ENCODE results near the gene IBA57. TPM values are rescaled to one million over a fixed set of nuclear protein-coding genes. Genes with fewer than 3 reads are reported as not detected.
A peak's percentile ranks its signal among the peaks of the same experiment; 100 is the strongest.

IBA57 gene
- total and polyA plus RNA-seq, 3 donors from 2014 or later = 16.0 to 23.2 (median 21.0) TPM

- intact Hi-C loops (cut with DNase I; ENCODE audit: low total_unique reads) = no loop called here
- H3K9me3 ChIP-seq = no peaks in the 10 kb centered on the region
- no peak overlapping the region for H3K4me3 ChIP-seq
These were observed 11.5 kb downstream of the IBA57 start for GRCh38 chr1:228177183-228177475.

DNA sequence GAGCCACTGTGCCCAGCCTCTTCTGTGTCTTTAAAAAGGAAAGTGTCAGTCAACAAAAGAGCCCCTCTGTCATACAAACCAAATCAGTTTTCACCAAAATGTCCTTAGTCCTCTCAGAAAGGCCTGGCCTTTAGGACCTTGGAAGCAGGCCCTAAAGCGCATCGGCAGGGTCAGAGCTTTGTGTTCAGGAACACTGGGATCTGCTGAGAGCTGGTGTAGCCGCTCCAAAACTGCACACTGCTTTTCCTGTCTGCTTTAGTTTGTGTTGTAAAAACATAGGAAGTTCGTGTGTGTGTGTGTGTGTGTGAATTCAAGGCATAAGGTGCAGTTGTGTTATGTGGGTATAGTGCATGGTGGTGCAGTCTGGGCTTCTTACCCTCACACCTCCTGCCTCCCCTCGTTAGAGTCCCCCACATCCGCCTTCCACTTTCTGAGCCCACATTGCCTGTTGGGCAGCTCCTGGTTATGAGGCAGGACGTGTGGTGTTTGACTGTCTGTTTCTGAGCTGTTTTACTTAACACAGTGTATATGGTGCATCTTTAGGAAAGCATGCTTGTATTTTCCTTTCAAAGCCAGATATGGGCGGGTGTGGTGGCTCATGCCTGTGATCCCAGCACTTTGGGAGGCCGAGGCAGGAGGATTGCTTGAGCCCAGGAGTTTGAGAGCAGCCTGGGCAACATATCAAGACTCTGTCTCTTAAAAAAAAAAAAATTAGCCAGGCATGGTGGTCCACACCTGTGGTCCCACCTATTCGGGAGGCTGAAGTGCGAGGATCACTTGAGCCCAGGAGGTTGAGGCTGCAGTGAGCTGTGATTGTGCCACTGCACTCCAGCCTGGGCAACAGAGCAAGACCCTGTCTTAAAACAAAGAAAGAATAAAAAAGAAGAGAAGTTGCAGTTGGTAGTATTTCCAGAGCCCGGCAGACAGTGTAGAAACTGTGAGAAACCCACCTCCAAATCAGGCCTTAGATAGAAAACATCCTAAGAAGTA, 12.4 kb downstream of the IBA57 start:
- 66 to 78% methylated on average over 12 of the region's 12 CpGs for WGBS, 2 donors
- Histone ChIP-seq H3K4me1 (peaks cover 21% of the 10 kb centered on the region), H3K36me3 (ENCODE audit: low read depth, missing control alignments) (no peaks in the 10 kb centered on the region), H3K4me3 (no peak overlapping the region), H3K27me3 (no peaks in the 10 kb centered on the region), H3K9me3 (no peaks in the 10 kb centered on the region), H3K27ac (peak overlapping the region; percentile 2 to 69)
- no peak for DNase-seq
- TF ChIP-seq, protein P1, sequence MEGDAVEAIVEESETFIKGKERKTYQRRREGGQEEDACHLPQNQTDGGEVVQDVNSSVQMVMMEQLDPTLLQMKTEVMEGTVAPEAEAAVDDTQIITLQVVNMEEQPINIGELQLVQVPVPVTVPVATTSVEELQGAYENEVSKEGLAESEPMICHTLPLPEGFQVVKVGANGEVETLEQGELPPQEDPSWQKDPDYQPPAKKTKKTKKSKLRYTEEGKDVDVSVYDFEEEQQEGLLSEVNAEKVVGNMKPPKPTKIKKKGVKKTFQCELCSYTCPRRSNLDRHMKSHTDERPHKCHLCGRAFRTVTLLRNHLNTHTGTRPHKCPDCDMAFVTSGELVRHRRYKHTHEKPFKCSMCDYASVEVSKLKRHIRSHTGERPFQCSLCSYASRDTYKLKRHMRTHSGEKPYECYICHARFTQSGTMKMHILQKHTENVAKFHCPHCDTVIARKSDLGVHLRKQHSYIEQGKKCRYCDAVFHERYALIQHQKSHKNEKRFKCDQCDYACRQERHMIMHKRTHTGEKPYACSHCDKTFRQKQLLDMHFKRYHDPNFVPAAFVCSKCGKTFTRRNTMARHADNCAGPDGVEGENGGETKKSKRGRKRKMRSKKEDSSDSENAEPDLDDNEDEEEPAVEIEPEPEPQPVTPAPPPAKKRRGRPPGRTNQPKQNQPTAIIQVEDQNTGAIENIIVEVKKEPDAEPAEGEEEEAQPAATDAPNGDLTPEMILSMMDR (IDR thresholded peaks at IDR 0.05) = no peak
- TF ChIP-seq POLR2A (IDR thresholded peaks at IDR 0.05) = no peak
- intact Hi-C loops (cut with DNase I; ENCODE audit: low total_unique reads) = no loop called here

More at GRCh38 chr1:228177183-228177475, 11.5 kb downstream of the IBA57 start:
- no peak for DNase-seq
- H3K27ac ChIP-seq = no peak overlapping the region
- no peaks in the 10 kb centered on the region for H3K36me3 ChIP-seq (ENCODE audit: low read depth, missing control alignments)
- 69 to 83% methylated on average over 5 of the region's 5 CpGs for WGBS, 2 donors
- TF ChIP-seq, protein P1 (IDR thresholded peaks at IDR 0.05) = no peak
- no peak for TF ChIP-seq POLR2A (IDR thresholded peaks at IDR 0.05)
- peaks cover 21% of the 10 kb centered on the region for H3K4me1 ChIP-seq
- no peaks in the 10 kb centered on the region for H3K27me3 ChIP-seq

DNA sequence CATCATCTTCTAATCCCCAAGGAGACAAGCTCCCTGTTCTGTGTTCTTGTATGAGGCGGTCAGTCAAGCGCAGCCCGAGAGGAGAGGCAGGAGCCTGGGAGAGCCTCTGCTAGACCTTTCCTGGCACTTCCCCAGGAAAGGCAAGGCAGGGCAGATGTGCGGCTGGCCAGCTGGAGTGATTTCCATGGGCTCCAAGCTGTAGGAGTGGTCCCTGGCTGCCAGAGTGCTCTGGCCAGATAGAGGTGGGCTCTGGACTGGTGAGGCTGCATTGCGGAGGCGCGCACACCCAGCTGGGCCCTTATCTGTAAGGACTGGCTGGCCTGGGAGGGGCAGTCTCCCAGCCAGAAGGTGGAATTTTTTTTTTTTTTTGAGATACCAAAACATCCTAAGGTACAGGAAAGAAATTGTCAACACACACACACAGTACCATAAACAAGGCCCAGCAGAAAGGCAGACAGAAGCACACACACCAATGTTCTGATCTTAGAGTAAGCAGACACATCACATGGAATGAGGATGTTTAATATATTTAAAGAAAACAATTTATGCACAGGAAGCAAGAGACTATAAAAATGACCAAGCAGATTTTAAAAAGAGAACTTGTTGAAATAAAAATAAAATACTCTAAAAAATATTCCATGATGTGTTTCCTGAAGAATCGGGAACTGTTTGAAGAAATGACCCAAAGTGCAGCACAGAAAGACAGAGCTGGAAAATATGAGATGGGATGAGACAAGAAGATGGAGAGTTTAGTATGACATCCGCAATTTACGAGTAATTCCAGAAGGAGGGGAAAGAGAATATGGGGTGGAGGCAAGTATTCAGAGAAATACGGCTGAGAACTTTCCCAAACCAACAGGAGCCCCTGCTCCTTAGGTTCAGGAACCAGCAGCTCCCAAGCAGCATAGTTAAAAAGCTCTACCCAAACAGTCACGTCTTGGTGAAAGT, 13.4 kb downstream of the IBA57 start:
- no peaks in the 10 kb centered on the region for H3K27me3 ChIP-seq
- intact Hi-C loops (cut with DNase I; ENCODE audit: low total_unique reads) = no loop called here
- 40 to 60% methylated on average over 11 to 12 of the region's 12 CpGs for WGBS, 2 donors
- no peak for DNase-seq
- TF ChIP-seq POLR2A (IDR thresholded peaks at IDR 0.05) = no peak
- TF ChIP-seq, protein P1 (IDR thresholded peaks at IDR 0.05) = no peak
- H3K9me3 ChIP-seq = no peaks in the 10 kb centered on the region
- H3K4me3 ChIP-seq = no peak overlapping the region
- H3K36me3 ChIP-seq (ENCODE audit: low read depth, missing control alignments) = no peaks in the 10 kb centered on the region
- peaks cover 21% of the 10 kb centered on the region for H3K4me1 ChIP-seq
- peak overlapping the region; percentile 2 to 69 for H3K27ac ChIP-seq

DNA sequence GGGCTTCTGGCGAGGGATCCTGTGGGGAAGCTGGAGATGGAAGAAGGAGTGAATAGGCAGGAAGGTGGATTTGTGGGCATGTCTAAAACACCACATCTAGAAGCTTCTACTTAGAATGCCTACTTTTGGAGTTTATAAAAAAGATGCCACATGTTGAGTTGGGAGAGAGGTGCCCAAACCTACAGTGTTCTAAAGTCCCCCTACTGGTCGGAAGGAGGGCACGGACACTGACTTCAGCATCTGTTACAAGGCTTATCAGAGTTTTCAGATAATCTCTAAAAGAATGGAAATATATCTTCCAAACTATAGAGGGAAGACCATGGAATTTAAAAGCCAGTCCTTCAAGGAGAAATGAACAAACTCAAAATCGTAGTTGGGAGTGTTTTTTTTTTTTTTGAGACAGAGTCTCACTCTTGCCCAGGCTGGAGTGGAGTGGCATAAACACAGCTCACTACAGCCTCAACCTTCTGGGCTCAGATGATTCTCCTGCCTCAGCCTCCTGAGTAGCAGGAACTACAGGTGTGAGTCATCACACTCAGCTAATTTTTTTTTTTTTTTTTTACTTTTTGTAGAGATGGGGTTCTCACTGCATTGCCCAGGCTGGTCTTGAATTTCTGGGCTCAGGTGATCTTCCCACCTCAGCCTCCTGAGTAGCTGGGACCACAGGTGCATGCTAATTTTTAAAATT, 14.8 kb downstream of the IBA57 start:
- Histone ChIP-seq H3K9me3 (no peaks in the 10 kb centered on the region), H3K27ac (no peak overlapping the region), H3K4me1 (peaks cover 21% of the 10 kb centered on the region), H3K27me3 (no peaks in the 10 kb centered on the region), H3K36me3 (ENCODE audit: low read depth, missing control alignments) (no peaks in the 10 kb centered on the region), H3K4me3 (no peak overlapping the region)
- no peak for DNase-seq
- TF ChIP-seq, protein P1 (IDR thresholded peaks at IDR 0.05) = peak; percentile 15 to 22 (median 15)
- TF ChIP-seq POLR2A (IDR thresholded peaks at IDR 0.05) = no peak
- intact Hi-C loops (cut with DNase I; ENCODE audit: low total_unique reads) = no loop called here
- 77 to 82% methylated on average over 4 of the region's 4 CpGs for WGBS, 2 donors
